GM23338 (cell line): ENCODE data around the gene TPK1. TPM values are rescaled to one million over a fixed set of nuclear protein-coding genes. Genes with fewer than 3 reads are reported as not detected.

Source experiments
- ATAC-seq: fragments of 200-7000 bp; cut with Tn5 transposase; 3 replicates; pipeline ENCODE4 v1.9.1; 2020
- DNase-seq: peaks from one replicate; pipeline ENCODE4 v3.0.0-alpha.2; 2015; ENCODE audit warnings: low spot score
- H2AFZ ChIP-seq: fragments of 200-600 bp; sonication (generic); 2 replicates; pipeline ENCODE4 v1.8.0; 2016; ENCODE audit warnings: antibody characterized with exemption, mild to moderate bottlenecking, moderate library complexity
- H3F3A ChIP-seq: fragments of 200-600 bp; sonication (generic); replicated peaks from 2 replicates; pipeline ENCODE4 v1.8.0; 2017; ENCODE audit warnings: antibody characterized with exemption, mixed run types, low read depth
- H3K27ac ChIP-seq: fragments of 200-600 bp; sonication (generic); 2 replicates; pipeline ENCODE4 v1.6.1; 2016; ENCODE audit warnings: low read depth
- H3K27me3 ChIP-seq: fragments of 200-600 bp; sonication (generic); 2 replicates; pipeline ENCODE4 v1.8.0; 2016; ENCODE audit warnings: mild to moderate bottlenecking, mixed run types, moderate library complexity; ENCODE audit not compliant: insufficient read depth
- H3K36me3 ChIP-seq: fragments of 200-600 bp; sonication (generic); 2 replicates; pipeline ENCODE4 v1.8.0; 2016; ENCODE audit warnings: mild to moderate bottlenecking; ENCODE audit not compliant: insufficient read depth
- H3K4me1 ChIP-seq: fragments of 200-600 bp; sonication (generic); 2 replicates; pipeline ENCODE4 v1.8.0; 2016; ENCODE audit warnings: mild to moderate bottlenecking, moderate library complexity; ENCODE audit not compliant: insufficient read depth
- H3K4me2 ChIP-seq: fragments of 200-600 bp; sonication (generic); 2 replicates; pipeline ENCODE4 v1.7.1; 2017; ENCODE audit warnings: mixed run types
- H3K4me3 ChIP-seq: fragments of 200-600 bp; sonication (generic); 2 replicates; pipeline ENCODE4 v1.6.1; 2016; ENCODE audit warnings: mixed run types
- H3K79me2 ChIP-seq: fragments of 200-600 bp; sonication (generic); replicated peaks from 2 replicates; pipeline ENCODE4 v1.8.0; 2017; ENCODE audit warnings: mild to moderate bottlenecking; ENCODE audit not compliant: insufficient read depth
- H3K9me2 ChIP-seq: fragments of 200-600 bp; sonication (generic); 2 replicates; pipeline ENCODE4 v1.8.0; 2017; ENCODE audit not compliant: insufficient read depth
- H4K20me1 ChIP-seq: fragments of 200-600 bp; sonication (generic); replicated peaks from 2 replicates; pipeline ENCODE4 v1.8.0; 2017; ENCODE audit warnings: mild to moderate bottlenecking; ENCODE audit not compliant: insufficient read depth
- H3K27ac Mint-ChIP-seq: 2 replicates; pipeline ENCODE4 v1.8.0; 2020; ENCODE audit warnings: inconsistent platforms, mild to moderate bottlenecking, moderate library complexity, mixed read lengths
- H3K27me3 Mint-ChIP-seq: 3 replicates; pipeline ENCODE4 v1.8.0; 2022; ENCODE audit warnings: low read depth, mild to moderate bottlenecking, moderate library complexity, mixed read lengths, inconsistent platforms; ENCODE audit not compliant: insufficient read depth, poor library complexity
- H3K36me3 Mint-ChIP-seq: 3 replicates; pipeline ENCODE4 v1.8.0; 2021; ENCODE audit warnings: low read depth, mild to moderate bottlenecking, inconsistent platforms, moderate library complexity, mixed read lengths
- H3K4me1 Mint-ChIP-seq: 3 replicates; pipeline ENCODE4 v1.8.0; 2020; ENCODE audit warnings: mild to moderate bottlenecking, inconsistent platforms, mixed read lengths
- H3K4me3 Mint-ChIP-seq: 3 replicates; pipeline ENCODE4 v1.8.0; 2021; ENCODE audit warnings: moderate library complexity, mild to moderate bottlenecking, inconsistent platforms, mixed read lengths
- H3K9me3 Mint-ChIP-seq: 3 replicates; pipeline ENCODE4 v1.8.0; 2020; ENCODE audit warnings: moderate library complexity, mild to moderate bottlenecking, inconsistent platforms, mixed read lengths
- EZH2 ChIP-seq: fragments of 200-600 bp; sonication (generic); IDR thresholded peaks from one replicate; pipeline ENCODE4 v1.8.0; 2017; ENCODE audit warnings: antibody characterized with exemption, mild to moderate bottlenecking, low read depth; ENCODE audit not compliant: unreplicated experiment
- REST ChIP-seq: IDR thresholded peaks from one replicate; pipeline ENCODE4 v1.6.1; 2018; ENCODE audit warnings: antibody characterized with exemption; ENCODE audit not compliant: unreplicated experiment
- polyA plus RNA-seq: library from polyadenylated mRNA; unstranded; fragments of >200 nt; fragmentation: Nextera tagmentation; extraction: Ambion mirVana; gene quantifications from 2 replicates; pipeline ENCODE4 v1.2.1, GENCODE V29; 2016
- total RNA-seq: library from RNA; depleted of rRNA; stranded (reverse); fragments of >200 nt; shearing (Covaris generic); gene quantifications from 2 replicates; pipeline ENCODE4 v1.2.3, GENCODE V29; 2014
- TF ChIP-seq, protein P1 (sequence below): IDR thresholded peaks from 2 replicates; pipeline ENCODE4 v1.6.1; 2016; ENCODE audit warnings: antibody characterized with exemption
- TF ChIP-seq, protein P2 (sequence below), 2 experiments: fragments of 200-600 bp in 1 of 2; sonication (generic) in 1 of 2; conservative IDR thresholded peaks; 2 replicates each; pipeline versions ENCODE4 v1.5.1 to v1.6.1; 2016 to 2017; ENCODE audit warnings: antibody characterized with exemption in 2 of 2, low read depth in 2 of 2, mild to moderate bottlenecking in 2 of 2, moderate library complexity in 1 of 2
- TF ChIP-seq, protein P3 (sequence below): fragments of 250-450 bp; sonication (Bioruptor Pico); IDR thresholded peaks from 2 replicates; pipeline ENCODE4 v1.5.0; 2020; ENCODE audit warnings: mild to moderate bottlenecking, moderate library complexity

Gene TPK1
- total and polyA plus RNA-seq, 2 experiments from 2014 or later = 2.6 to 2.9 TPM

DNA sequence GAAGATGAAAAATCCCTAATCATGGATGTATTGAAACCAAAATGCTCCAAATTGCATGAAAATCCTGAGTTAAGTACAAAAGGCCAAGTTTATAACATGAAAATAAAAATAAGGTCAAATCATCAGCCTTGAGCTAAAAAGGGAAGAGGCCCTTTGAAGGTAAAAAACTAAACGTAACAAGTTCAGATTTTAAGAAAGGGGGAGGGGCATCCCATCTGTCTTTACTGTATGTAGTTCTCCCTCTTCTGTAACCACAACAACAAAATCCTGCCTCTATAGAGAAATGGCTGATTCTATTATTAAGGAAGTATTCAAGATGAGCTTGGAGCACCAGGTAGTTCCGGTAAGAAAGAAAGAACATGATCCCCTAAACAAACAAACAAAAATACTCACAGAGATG lies 64.7 kb downstream of the TPK1 start:
- no peaks in the 10 kb centered on the region for H3K27me3 ChIP-seq
- H3K36me3 Mint-ChIP-seq = no peaks in the 10 kb centered on the region

More for the DNA sequence above, 64.7 kb downstream of the TPK1 start:
- TF ChIP-seq, protein P1, sequence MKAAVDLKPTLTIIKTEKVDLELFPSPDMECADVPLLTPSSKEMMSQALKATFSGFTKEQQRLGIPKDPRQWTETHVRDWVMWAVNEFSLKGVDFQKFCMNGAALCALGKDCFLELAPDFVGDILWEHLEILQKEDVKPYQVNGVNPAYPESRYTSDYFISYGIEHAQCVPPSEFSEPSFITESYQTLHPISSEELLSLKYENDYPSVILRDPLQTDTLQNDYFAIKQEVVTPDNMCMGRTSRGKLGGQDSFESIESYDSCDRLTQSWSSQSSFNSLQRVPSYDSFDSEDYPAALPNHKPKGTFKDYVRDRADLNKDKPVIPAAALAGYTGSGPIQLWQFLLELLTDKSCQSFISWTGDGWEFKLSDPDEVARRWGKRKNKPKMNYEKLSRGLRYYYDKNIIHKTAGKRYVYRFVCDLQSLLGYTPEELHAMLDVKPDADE = no peak
- TF ChIP-seq EZH2 (no peak), REST (no peak)
- TF ChIP-seq, protein P2, sequence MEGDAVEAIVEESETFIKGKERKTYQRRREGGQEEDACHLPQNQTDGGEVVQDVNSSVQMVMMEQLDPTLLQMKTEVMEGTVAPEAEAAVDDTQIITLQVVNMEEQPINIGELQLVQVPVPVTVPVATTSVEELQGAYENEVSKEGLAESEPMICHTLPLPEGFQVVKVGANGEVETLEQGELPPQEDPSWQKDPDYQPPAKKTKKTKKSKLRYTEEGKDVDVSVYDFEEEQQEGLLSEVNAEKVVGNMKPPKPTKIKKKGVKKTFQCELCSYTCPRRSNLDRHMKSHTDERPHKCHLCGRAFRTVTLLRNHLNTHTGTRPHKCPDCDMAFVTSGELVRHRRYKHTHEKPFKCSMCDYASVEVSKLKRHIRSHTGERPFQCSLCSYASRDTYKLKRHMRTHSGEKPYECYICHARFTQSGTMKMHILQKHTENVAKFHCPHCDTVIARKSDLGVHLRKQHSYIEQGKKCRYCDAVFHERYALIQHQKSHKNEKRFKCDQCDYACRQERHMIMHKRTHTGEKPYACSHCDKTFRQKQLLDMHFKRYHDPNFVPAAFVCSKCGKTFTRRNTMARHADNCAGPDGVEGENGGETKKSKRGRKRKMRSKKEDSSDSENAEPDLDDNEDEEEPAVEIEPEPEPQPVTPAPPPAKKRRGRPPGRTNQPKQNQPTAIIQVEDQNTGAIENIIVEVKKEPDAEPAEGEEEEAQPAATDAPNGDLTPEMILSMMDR (conservative IDR thresholded peaks at IDR 0.05; ENCODE audit: low read depth in 2 of 2) = no peak
- TF ChIP-seq, protein P3, sequence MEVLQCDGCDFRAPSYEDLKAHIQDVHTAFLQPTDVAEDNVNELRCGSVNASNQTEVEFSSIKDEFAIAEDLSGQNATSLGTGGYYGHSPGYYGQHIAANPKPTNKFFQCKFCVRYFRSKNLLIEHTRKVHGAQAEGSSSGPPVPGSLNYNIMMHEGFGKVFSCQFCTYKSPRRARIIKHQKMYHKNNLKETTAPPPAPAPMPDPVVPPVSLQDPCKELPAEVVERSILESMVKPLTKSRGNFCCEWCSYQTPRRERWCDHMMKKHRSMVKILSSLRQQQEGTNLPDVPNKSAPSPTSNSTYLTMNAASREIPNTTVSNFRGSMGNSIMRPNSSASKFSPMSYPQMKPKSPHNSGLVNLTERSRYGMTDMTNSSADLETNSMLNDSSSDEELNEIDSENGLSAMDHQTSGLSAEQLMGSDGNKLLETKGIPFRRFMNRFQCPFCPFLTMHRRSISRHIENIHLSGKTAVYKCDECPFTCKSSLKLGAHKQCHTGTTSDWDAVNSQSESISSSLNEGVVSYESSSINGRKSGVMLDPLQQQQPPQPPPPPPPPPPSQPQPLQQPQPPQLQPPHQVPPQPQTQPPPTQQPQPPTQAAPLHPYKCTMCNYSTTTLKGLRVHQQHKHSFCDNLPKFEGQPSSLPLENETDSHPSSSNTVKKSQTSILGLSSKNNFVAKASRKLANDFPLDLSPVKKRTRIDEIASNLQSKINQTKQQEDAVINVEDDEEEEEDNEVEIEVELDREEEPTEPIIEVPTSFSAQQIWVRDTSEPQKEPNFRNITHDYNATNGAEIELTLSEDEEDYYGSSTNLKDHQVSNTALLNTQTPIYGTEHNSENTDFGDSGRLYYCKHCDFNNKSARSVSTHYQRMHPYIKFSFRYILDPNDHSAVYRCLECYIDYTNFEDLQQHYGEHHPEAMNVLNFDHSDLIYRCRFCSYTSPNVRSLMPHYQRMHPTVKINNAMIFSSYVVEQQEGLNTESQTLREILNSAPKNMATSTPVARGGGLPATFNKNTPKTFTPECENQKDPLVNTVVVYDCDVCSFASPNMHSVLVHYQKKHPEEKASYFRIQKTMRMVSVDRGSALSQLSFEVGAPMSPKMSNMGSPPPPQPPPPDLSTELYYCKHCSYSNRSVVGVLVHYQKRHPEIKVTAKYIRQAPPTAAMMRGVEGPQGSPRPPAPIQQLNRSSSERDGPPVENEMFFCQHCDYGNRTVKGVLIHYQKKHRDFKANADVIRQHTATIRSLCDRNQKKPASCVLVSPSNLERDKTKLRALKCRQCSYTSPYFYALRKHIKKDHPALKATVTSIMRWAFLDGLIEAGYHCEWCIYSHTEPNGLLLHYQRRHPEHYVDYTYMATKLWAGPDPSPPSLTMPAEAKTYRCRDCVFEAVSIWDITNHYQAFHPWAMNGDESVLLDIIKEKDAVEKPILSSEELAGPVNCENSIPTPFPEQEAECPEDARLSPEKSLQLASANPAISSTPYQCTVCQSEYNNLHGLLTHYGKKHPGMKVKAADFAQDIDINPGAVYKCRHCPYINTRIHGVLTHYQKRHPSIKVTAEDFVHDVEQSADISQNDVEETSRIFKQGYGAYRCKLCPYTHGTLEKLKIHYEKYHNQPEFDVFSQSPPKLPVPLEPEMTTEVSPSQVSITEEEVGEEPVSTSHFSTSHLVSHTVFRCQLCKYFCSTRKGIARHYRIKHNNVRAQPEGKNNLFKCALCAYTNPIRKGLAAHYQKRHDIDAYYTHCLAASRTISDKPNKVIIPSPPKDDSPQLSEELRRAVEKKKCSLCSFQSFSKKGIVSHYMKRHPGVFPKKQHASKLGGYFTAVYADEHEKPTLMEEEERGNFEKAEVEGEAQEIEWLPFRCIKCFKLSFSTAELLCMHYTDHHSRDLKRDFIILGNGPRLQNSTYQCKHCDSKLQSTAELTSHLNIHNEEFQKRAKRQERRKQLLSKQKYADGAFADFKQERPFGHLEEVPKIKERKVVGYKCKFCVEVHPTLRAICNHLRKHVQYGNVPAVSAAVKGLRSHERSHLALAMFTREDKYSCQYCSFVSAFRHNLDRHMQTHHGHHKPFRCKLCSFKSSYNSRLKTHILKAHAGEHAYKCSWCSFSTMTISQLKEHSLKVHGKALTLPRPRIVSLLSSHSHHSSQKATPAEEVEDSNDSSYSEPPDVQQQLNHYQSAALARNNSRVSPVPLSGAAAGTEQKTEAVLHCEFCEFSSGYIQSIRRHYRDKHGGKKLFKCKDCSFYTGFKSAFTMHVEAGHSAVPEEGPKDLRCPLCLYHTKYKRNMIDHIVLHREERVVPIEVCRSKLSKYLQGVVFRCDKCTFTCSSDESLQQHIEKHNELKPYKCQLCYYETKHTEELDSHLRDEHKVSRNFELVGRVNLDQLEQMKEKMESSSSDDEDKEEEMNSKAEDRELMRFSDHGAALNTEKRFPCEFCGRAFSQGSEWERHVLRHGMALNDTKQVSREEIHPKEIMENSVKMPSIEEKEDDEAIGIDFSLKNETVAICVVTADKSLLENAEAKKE (CRISPR knock-in tag) = no peak
- H2AFZ ChIP-seq = no peak overlapping the region
- Mint-ChIP-seq H3K4me1 (peaks cover 6% of the 10 kb centered on the region; the same call in 2 of the 3 replicates), H3K27ac (no peak overlapping the region), H3K27me3 (no peaks in the 10 kb centered on the region), H3K4me3 (no peak overlapping the region), H3K9me3 (no peaks in the 10 kb centered on the region)
- H3K79me2 ChIP-seq = no peaks in the 10 kb centered on the region
- H4K20me1 ChIP-seq = no peaks in the 10 kb centered on the region
- no peaks in the 10 kb centered on the region for H3K4me1 ChIP-seq
- H3K9me2 ChIP-seq = no peaks in the 10 kb centered on the region
- ATAC-seq = no peak
- H3K4me3 ChIP-seq = no peak overlapping the region
- no peak for DNase-seq
- H3K4me2 ChIP-seq = no peak overlapping the region
- no peaks in the 10 kb centered on the region for H3F3A ChIP-seq
- no peak overlapping the region for H3K27ac ChIP-seq
- H3K36me3 ChIP-seq = no peaks in the 10 kb centered on the region
